GM18526 (cell line): ENCODE data around the gene RBBP5.

ENCODE experiments used
- POLR2A ChIP-seq: IDR thresholded peaks from 3 replicates; pipeline ENCODE4 v1.6.1; 2011; ENCODE audit not compliant: insufficient read length; ENCODE audit errors: extremely low read depth

Gene RBBP5

DNA sequence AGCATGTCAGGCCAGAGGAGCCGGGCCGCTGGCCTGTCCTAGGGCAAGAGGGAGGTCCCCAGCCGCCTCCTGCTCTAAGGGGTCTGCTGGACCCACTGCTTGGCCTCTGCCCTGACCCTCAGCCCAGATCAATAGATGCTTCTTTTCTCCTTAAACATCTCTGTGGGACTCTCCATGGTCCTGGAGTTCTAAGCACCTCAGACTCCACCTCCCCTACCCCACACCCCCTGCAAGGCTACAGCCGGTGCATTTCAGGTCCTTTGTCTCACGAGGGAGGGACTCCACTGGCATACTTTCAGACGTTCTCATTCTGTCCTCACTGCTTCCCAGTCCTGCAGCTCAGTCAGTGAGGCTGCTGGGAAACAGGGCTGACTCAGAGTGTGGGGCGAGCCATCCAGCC lies 67.8 kb downstream of the RBBP5 start:
- TF ChIP-seq POLR2A: no peak

DNA sequence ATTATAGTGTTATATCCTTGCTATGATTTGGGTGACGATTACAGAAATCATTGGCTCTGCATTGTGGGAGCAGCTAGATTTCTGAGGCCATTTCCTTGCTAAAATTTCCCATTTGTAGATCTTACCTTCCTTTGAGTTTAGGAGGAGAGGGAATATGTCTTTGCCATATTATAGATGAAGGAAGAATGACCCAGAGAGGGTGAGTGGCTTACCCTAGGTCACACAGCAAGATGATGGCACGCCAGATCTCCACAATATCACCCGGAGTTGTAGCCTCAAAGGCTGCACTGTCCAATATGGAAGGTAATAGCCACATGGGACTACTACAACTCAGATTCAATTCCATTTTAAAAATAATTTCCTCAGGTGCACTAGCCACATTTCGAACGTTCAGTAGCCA lies 68.5 kb downstream of the RBBP5 start:
- no peak for TF ChIP-seq POLR2A

DNA sequence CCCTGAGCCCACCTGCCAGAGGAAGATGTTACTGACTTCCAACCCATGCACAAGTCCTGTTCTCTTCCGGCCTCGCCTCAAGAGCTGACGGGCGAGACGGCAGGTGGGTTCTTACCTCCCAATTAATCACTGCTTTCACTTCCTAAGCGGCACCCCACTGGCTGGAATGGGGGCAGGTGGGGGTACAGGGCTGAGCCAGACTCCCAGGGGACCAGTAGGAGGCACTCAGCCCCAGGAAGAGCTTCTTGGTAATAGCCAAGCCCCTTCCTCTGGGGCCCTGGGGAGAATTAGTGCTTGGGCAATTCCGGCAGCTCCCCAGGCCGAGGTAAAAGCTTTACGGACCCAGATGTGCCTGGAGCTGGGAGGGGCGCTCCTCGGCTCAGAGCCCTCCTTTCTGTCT lies 69.1 kb downstream of the RBBP5 start:
- TF ChIP-seq POLR2A: no peak

DNA sequence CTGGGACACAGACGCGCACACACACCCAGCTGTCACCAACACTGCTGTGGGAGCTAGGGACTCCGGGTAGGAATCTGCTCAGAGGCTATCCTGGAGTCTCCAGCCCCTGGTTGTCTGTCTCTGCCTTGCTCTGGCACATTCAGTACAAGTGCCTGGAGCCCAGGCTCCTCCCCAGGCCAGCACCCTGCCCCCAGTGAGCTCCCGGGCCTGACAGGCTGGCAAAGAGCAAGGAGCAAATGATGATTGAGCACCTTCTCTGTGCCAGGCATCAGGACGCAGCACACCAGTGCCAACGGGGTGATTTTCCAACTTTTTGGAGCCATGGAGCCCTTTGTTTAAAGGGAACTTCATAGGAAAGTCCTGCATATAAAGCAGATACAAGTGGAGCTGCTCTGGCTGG lies 72.3 kb downstream of the RBBP5 start:
- no peak for TF ChIP-seq POLR2A

DNA sequence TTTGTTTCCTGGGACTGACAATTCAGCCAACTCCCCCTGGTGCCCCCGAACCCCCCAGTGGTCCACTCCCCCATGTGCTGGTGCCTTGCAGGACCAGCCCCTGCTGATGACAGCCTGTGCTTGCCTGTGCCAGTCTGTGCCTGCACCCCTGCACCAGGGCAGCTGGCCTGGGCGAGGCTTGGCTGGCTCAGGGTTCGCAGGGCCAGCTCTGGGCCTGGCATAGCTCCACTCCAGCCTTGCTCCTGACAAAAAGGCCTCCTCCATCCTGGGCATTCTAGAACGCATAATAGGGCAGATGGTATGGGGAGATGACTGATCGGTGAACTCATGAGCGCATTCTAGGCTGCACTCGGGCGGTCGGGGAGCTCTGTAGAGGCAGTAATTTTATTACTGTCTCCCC lies 73.4 kb downstream of the RBBP5 start:
- TF ChIP-seq POLR2A: no peak

DNA sequence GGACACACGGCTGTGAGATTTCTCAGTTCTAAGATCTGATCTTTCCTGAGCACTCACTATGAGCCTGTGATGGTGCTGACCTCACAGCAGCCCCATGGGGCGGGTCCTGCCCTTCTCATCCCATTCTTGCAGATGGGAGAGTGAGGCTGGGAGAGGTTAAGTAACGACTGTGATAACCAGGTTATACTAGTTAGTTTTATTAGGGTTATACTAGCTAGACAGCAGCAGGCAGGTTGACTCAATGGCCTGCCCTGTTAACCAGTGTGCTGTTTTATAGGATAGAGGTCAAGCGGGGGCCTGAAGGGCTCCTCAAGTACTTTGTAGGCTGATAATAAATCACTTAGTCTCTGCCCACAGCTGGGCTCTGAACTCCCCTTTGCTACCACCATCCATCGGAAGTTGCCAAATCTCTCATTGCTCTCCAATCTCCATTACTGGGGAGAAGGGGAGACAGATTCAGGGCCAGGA lies 74.0 kb downstream of the RBBP5 start:
- TF ChIP-seq POLR2A: no peak

DNA sequence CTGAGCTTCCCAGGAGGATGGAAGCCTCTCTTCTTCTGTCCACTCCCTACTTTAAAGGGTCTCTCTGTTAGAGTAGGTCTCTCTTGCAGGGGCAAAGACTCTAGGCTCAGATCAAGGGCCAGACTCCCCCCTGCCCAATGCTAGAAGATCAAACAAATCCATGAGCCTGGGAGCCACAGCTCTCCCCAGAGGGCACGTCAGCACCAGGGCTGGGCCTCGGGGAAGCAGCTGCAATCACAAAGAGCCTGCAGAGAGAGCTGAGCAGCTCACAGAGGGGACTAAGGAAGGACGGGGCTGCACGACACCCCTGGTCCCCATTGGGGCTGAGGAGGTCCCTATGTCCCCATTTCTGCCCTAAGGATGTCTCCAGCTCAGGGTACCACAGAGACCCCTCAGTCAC lies 74.9 kb downstream of the RBBP5 start:
- no peak for TF ChIP-seq POLR2A

DNA sequence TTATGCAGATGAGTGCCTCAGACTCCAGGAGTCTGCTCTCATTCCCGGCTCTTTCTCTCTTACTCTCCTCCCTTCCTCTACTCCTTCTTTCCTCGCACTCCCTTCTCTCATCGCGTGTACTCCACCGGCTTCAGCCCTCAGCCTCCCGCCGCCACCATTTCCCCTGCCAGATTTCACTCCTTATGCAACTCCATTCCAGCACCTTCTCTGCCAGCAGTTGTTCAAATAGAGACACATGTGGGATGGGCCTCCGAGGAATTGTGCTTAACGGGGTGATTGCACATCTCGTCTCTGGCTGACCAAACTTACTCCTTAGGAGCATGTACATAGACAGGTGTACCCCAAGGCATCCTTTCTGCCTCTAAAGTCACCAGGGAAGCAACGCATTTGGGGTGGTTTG lies 76.6 kb downstream of the RBBP5 start:
- TF ChIP-seq POLR2A: no peak

DNA sequence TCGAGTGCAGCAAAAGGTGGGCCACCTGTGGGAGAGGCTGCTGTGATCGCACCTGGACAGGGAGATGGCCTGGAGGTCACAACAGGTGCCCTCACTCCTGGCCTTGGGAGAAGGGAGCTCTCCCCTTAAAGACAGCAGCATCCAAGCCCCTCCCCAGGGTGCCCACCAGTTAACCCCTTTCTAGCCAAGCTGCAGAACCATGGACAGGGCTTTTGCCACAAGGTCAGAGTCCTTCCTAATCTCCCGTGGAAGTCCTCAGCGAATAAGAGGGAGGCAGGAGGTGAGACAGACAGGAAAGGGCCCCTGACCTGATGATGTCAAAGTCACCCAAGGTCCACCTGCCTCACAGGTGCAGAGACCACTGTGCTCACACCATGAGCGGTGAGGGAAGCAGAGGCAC lies 77.0 kb downstream of the RBBP5 start:
- no peak for TF ChIP-seq POLR2A

DNA sequence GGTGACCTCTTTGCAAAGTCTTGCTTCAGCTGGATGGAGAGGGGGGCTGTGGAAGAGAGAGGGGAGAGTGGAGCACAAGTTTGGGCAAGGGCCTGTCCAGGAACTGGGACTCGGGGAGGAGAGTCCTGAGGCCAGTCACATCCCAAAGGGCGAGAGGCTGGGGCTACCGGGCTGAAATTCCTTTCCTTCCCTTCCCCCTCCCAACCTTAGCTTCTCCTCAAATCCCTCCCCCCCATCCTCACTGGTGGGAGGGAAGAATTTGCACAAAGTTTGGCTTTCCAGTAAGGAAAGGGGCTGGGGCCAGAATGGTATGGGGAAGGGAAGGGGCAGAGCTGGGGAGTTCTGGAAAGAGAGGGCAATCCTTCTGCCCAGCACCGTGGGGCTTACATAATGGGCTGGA lies 77.9 kb downstream of the RBBP5 start:
- no peak for TF ChIP-seq POLR2A

DNA sequence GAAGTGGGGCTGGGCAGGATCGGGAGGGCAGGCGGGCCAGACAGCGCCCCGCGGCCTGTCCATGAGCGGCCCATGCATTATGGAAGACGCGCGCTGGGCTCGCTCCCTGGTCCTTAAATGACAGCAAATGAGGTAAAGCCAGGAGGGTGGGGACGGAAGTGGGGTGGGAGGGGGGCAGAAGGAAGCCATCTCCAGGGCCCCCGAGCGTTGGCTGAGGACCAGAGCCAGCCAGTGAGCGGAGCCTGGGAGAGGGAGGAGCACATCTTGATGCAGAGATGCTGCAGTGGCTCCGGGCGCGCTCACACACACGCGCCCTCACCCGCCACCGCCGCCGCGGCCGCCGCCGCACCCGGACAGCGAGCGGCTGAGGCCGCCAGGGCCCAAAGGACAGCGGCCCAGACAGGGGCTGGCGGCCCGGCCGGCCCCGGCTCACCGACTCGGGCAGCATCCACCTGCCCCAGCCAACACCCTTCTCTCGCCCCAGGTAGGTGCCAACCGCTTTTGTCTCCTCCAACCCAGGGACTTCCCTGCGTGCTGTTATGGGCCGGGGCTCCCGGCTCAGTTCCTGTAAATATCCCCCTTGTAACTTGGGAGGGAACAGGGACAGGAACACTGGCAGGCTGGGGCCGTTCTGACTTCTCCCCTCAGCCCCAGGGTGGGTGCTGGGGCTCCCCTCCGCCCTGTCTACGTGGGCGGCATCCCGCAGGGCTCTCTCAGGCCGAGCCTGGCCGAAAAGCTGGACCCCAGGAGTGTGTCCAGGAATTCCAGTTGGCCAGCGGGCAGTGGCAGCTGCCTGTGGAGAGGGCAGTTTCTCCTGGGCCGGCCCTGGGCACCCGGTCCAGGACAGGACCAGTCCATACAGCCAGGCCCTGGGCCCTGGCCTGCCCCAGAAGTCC lies 78.6 kb downstream of the RBBP5 start, which contains the start of gene CNTN2:
TSS of gene CNTN2 (plus strand) at position 302 of the 896 bp plus-strand sequence. CDS start 9,974 bp downstream, outside the sequence.
- TF ChIP-seq POLR2A: no peak

DNA sequence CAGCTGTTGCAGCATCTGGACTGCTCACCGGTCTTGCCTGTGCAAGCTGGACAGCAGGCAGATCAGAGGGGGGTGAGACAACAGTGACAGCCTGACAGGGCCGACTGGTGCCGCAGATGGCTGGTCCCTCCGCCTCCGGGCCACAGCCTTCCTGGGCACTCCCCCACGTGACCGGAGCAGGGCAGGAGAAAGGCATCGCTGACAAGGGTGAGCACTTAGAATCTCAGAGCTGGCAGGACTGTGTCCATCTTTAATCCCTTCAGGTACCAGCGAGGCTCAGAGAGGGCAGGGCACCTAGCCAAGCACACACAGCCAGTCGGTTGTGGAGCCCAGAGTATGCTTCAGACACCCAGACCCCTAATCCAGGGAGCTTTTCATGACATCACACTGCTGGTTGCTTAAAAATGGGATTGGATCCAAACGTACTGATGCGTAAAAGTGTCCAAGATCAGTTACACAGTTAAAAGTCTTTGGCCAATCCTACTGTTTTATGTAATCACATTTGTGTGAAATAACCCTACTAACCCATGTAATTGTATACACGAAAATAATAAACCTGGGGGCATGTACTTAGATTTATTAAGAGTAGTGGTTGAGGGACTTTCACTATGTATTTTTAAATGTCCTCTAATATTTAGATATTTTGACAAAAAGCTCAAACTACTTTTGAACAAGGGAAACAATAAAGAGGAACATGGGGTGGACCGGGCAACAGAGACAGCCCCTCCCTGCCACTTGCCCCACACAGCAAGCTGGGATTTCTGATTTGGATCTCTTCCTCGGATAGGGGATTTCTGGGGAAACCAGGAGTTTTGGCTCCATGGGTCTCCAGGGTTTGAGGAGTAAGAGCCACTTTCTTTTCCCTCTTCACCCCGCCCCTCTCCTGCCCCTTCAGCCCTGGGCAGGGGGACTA lies 79.5 kb downstream of the RBBP5 start:
- TF ChIP-seq POLR2A: no peak

DNA sequence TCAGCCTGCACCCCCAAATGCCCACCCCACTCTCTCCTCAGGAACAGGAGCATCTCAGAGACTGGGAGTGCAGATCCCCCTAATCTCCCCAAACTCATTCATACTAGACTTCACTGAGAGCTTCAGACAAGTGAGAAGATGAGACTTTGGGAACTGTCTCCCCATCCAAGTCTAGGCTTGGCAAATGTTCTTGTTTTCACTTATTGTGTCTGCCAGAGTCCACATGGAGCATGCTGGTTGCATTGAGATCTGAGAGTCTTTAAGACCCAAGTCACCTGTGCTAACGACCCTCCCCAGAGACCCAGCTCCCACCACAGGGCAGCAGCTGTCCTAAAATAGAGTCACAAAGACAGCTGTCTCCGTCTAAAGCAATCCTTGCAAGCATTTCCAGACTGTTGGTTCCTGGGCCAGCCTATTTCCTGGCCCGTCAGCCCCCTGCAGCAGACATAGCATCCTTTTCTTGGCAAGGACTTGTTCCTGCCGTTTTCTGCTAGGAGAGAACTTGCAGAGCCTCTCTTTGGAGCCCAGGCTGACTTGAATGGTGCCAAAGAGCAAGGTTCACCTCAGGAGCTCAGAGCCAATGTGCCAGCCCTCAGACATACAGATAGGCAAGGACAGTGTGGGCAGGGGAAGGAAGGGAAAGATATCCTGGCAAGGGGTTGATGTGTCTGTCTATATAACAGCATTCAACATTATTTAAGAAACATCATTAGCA lies 80.6 kb downstream of the RBBP5 start:
- no peak for TF ChIP-seq POLR2A

DNA sequence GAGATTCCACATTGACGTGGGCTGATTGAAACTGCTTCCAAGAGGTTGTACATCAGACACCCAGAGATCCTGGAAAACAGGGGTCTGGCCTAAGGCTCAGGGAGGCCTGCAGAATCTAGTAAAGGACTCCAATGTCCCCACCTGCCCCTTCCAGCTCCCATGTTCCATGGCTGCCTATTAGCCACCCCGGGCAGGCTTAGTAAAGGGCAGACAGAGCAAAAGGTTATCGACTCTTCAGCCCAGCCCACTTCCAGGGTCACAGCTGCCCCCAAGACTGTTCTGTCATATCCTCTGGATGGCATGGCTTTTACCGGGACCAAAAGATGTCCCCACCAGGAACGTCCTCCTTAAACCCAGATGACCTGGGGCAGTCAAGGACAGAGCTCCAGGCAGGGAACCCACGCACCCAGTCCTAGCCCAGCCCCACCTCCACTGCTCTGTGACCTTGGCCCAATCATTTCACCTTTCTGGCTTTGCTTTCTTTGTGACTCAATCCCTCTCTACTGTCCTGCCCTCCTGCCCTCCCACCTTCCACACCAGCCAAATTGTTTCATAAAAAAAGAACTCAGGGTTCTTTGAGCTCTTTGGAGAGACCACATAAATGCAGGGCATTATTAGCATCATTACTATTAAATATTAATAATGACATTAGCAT lies 83.5 kb downstream of the RBBP5 start:
- no peak for TF ChIP-seq POLR2A

DNA sequence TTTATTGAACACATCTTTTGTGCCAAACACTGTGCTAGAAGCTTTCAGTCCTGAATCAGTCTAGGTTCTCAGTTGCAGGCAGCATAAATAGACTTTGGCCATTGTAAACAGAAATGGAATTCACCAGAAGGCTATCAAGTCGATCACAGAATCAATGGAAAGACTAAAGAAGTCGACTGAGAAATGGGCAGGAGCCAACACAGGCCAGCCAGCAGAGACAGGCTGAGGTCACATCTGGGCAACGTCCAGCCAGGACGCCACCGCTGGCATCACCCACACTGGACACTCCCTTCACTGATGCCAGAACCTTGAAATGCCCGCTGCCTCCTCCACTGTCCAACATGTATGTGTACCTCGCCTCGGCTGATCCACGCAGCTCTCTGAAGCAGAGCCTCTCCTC lies 84.2 kb downstream of the RBBP5 start:
- no peak for TF ChIP-seq POLR2A
